Stimulated activated CD4-positive, alpha-beta T cell treated with anti-CD3 and anti-CD28 coated beads, Interleukin-12 subunit alpha, Interleukin-12 subunit beta, amount 100 ng/mL, for 4 hours (primary cell): ENCODE measurements around the gene CWC27.
"Not testable (repeated sequence)": the region's sequence is repeated elsewhere in the genome, so short reads cannot be mapped to it uniquely, and the experiment has no call there.

ENCODE experiments used
- DNase-seq: peaks from one replicate; pipeline ENCODE4 v3.0.0-alpha.2; 2020

Gene CWC27

GRCh38 chr5:64853777-64854176 is 85.0 kb downstream of the CWC27 start:
- DNase-seq = no peak

DNA sequence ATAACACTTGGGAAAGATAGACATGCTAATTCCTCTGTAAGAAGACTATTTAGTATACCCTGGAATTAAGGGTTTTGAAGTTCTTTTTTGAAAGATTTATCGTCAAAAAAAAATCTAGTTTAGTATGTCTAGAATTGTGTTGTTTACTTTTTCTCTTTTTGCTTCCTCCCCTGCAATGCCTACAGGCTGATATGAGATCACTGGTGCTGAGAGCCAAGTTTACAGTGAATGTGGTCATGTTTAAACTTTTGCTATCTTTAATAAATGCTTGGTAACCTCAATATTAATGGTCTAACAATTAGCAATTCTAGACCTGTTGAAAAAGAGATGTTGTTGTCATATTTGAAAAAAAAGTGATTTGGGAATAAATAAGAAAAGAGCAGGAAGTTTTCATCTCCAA is 86.1 kb downstream of the CWC27 start:
- no peak for DNase-seq

DNA sequence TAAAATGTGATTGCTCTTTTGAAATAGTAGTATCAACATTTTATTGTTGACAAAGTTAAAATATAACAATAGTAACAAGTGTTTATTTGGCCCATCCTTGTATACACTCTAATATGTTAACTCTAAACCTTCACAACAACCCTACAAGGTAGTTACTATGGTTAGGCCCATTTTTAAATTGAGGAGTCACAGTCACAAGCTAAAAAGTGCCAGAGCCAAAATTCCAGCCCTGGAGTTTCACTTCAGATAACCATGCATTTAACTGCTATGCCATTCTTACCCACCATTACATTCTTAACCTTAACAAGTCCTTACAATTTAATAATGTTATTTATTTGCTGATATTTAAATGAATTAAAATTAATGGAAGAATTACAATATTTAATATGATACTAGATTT is 91.2 kb downstream of the CWC27 start:
- DNase-seq = no peak

- DNase-seq = no peak
Measured at GRCh38 chr5:64861281-64861680, 92.6 kb downstream of the CWC27 start.

- no peak for DNase-seq
Measured at GRCh38 chr5:64864171-64864570, 95.4 kb downstream of the CWC27 start.

DNA sequence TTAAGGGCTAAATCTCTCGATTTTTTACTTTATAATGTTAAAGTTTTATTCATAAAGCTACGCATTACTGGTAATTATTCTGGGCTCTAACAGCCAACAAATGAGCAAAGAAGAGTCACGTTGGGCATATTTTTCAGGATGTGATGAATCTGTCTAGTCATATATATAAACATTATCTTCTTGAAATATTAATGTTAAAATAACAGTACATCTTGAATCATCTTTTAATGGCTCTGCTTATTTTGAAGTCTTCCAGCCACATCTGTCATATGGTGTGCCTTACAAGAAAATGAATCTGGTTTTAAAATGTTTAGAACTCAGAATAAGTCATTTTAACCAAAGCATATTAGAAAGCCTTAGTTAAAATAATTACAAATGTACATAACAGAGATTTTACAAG is 96.9 kb downstream of the CWC27 start:
- DNase-seq = no peak

GRCh38 chr5:64869419-64869818 is 100.7 kb downstream of the CWC27 start:
- no peak for DNase-seq

GRCh38 chr5:64872044-64872443 is 103.3 kb downstream of the CWC27 start:
- DNase-seq = no peak

GRCh38 chr5:64873441-64873840 is 104.7 kb downstream of the CWC27 start:
- DNase-seq = no peak

- no peak for DNase-seq
Measured at GRCh38 chr5:64874753-64875152, 106.0 kb downstream of the CWC27 start.

- DNase-seq = no peak
Measured at GRCh38 chr5:64876203-64876602, 107.5 kb downstream of the CWC27 start.

GRCh38 chr5:64880821-64881220 is 112.1 kb downstream of the CWC27 start:
- DNase-seq = no peak

DNA sequence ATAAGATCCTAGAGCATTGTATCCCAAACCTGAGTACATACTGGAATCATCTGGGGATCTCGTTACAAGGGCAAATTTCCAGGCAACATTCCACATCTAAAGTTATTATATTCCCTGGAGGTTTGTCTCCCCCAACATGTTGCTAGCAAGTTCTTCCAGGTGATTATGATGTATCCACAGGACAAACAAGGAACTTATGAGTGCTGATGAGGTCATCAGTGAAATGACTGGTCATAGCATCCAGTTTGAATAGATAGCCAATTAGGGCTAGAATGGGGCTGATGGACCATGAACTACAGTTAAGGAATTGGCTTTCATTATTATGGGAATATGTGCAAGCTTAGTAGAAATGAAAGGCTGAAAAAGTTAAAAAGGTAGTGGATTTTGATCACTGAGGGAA is 115.2 kb downstream of the CWC27 start:
- DNase-seq = no peak

DNA sequence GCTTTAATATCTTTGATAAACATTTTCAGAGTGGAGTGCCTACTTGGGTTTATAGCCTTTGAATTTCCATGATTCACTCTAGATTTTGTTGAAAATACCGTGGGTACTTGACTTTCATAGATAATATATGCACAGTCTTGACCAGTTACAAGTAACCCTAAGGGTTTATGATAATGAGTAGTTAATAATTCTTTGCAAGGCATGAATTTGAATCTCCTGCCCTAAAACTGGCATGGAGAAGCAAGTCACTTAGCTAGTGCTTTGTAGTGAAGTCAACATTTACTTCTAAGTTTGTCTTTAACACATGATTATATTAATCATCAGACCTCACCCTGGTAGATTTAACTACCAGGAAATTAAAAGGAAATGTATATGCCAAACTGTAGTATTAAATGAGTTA is 115.8 kb downstream of the CWC27 start:
- DNase-seq = no peak

GRCh38 chr5:64887910-64888309 is 119.2 kb downstream of the CWC27 start:
- DNase-seq = no peak

GRCh38 chr5:64895748-64896147 is 127.0 kb downstream of the CWC27 start:
- no peak for DNase-seq

DNA sequence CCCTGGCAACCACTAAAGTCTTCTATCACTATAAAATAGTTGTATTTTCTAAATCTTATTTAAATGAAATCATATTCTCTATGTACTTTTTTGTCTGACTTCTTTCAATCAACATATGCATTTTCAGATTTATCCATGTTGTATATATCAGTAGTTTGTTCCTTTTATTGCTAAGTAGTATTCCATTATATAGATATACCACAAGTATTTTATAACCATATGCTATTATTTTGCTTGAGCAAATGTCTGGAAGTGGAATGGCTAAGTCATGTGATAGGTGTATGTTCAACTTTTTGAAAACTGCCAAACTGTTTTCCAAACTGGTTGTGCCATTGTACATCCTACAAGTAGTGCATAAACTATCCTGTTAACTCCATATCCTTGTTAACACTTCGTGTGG is 131.1 kb downstream of the CWC27 start:
- no peak for DNase-seq

DNA sequence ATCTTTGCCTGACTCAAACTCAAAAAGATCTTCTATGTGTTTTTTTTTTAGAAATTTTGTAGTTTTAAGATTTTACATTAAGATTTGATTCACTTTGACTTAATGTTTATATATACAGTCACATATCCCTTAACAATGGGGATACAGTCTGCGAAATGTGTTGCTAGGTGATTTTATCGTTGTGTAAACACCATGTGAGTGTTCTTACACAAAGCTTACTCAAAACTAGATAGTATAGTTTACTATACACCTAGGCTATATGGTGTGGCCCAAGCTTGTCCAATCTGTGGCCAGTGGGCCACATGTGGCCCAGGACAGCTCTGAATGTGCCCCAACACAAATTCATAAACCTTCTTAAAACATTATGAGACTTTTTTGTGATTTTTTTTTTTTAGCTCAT is 131.9 kb downstream of the CWC27 start:
- DNase-seq = no peak

GRCh38 chr5:64907399-64907798 is 138.7 kb downstream of the CWC27 start:
- not testable (repeated sequence) for DNase-seq

- DNase-seq = no peak
Measured at GRCh38 chr5:64914396-64914795, 145.7 kb downstream of the CWC27 start.

GRCh38 chr5:64918083-64918482 is 149.4 kb downstream of the CWC27 start:
- DNase-seq = no peak

DNA sequence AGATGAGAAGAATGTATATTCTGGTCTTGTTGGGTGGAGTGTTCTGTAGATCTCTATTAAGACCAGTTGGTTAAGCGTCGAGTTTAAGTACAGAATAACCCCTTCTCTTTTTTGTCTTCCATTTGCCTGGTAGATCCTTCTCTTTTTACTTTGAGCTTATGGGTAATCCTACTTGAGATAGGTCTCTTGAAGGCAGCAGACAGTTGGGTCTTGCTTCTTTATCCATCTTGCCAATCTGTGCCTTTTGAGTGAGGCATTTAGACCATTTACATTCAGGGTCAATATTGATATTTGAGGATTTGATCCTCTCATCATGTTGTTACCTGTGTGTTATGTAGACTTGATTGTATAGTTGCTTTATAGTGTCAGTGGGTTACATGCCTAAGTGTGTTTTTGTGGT is 152.7 kb downstream of the CWC27 start:
- no peak for DNase-seq

GRCh38 chr5:64923151-64923685 is 154.5 kb downstream of the CWC27 start:
- no peak for DNase-seq

DNA sequence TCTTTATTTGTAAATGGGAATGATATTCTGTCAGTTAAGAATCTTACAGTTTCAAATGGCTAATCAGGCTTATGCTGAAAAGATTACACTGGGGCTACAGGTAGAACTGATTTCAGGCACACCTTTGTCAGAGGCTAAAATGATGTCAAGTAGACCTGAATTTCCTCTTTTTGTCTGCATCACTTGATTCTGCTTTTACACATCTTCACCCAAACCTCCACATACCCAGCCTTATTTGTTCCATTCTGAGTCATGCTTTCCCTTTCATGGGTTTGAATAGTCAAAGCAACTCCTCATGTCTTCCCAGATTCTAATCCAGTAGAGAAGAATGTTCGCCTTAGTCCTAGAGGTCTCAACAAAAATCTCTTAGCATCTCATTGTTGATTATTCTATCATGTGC is 156.4 kb downstream of the CWC27 start:
- DNase-seq = no peak

GRCh38 chr5:64929833-64930232 is 161.1 kb downstream of the CWC27 start:
- DNase-seq = no peak
